Measurements from ENCODE around the gene CRYAB.
"Not testable (repeated sequence)": the region's sequence is repeated elsewhere in the genome, so short reads cannot be mapped to it uniquely, and the experiment has no call there.

The CRYAB gene

DNA sequence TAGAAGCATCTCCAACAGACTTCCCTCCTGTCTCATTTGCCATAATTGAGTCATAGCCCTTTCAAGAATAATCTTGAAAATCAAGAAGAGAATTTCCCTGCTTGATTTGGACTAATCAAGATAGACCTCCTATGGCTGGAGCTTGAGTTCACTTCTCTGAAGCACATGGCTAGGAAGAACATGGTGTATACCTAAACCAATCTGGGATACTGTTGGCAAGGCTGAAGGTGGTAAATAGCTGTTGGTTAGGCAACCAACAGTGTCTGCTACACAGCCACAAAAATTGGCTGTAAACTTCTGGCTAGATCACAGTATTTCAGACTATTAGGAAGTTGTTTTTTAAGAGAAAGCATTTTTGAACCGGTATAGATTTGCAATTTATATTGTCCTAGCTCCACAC lies 4.9 kb downstream of the CRYAB start:
- DNase-seq (ENCODE audit: low read depth): no peak

DNA sequence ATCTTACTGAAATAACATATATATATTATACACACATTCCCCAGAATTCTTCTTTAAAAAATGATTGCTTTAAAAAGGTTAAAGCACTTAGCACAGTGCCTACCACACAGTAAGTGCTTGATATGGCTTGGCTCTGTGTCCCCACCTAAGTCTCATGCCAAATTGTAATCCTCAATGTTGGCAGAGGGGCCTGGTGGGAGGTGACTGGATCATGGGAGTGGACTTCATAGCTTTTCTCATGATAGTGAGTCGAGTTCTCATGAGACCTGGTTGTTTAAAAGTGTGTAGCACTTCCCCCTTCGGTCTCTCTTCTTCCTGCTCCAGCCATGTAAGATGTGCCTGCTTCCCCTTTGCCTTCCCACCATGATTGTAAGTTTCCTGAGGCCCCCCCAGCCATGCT lies 6.2 kb downstream of the CRYAB start:
- no peak for DNase-seq (ENCODE audit: low read depth)

- no peak for DNase-seq (ENCODE audit: low read depth)
These were observed 24.7 kb downstream of the CRYAB start for GRCh38 chr11:111886844-111887243.

GRCh38 chr11:111886032-111886431 lies 25.5 kb downstream of the CRYAB start:
- DNase-seq (ENCODE audit: low read depth): no peak

GRCh38 chr11:111885053-111885452 lies 26.5 kb downstream of the CRYAB start:
- not testable (repeated sequence) for DNase-seq (ENCODE audit: low read depth)

GRCh38 chr11:111882202-111882601 lies 29.4 kb downstream of the CRYAB start:
- no peak for DNase-seq (ENCODE audit: low read depth)

DNA sequence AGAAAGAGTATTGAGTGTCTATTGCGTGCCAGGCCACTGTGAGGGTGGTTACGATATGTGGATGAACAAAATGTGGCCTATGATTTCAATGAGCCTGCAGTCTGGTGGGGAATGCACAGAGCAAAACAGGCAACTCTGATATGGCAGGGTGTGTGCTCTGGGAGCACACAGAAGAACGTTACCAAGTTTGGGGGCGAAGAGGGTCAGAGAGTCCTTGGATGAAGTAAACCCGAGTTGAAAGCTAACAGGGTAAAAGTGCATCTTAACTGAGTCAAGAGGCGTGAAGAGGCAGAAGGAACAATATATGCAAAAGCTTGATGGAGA lies 32.0 kb downstream of the CRYAB start:
- no peak for DNase-seq (ENCODE audit: low read depth)

DNA sequence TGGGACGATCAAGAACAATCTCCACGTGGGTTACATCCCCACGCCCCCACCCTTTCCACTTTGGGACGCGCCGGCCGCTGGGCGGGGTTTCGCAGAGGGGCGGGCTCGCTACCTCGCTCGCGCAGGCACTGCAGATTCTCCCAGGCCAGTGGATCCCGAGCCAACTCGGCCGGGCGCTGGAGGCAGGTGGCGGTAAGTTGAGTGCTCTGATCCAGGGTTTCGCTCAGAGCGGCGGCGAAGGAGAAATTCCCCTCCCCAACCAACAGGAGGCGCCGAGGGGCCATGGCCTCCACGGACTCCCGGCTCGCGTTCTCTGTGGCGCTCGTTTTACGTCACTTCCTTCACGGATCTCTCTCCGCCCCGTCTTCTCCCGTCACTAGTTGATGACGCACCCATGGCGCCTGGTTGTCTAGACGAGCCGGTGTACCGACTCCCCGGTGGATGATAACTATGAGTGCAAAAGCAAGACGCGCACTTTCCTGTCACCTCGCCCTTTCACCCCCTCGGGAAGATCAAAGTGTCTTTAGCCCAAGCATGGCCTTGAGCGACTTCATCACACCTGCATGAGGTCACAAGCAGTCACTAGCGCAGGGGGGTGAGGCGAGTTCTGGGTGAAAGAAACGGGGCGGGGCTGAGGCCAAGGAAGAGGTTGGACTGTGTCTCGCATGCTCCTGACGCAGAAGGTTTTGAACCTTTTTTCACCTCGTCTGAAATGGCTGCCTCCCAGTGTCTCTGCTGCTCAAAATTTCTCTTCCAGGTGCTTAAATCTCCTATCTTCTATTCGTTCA lies 32.5 kb downstream of the CRYAB start, which contains the start of the genes CFAP68 and FDXACB1:
Gene CFAP68, plus strand, starts transcription at position 693 of the 788 bp plus-strand sequence. Its CDS starts 20 bp downstream, at position 713.
Gene FDXACB1, minus strand, starts transcription at position 317 of the 788 bp plus-strand sequence. Its CDS starts 33 bp downstream, at position 284.
- peak; percentile 74 for DNase-seq (ENCODE audit: low read depth)

- DNase-seq (ENCODE audit: low read depth): no peak
These were observed 33.2 kb downstream of the CRYAB start for GRCh38 chr11:111878385-111878848.

GRCh38 chr11:111871693-111872161 lies 39.8 kb downstream of the CRYAB start:
- no peak for DNase-seq (ENCODE audit: low read depth)

- DNase-seq (ENCODE audit: low read depth): peak; percentile 80
These were observed 40.5 kb downstream of the CRYAB start, which contains the start of gene ALG9 for GRCh38 chr11:111870886-111871692. Gene ALG9, minus strand, starts transcription at chr11:111871581. Its CDS starts 99 bp downstream, at chr11:111871482.

DNA sequence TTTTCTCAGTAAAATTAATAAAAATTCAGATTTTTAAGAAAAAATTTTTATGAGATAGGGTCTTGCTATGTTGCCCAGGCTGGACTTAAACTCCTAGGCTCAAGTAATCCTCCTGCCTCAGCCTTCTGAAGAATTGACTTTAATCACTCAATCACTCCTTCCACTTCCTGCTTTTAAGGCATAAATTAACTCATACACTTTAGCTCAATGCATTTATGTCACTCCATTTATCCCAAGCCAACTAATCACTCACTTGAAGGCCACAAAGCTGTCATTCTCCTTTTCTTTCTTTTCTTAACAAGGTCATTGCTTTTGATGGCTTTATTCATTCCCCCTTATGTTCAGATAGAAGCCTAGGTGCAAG lies 41.1 kb downstream of the CRYAB start:
- DNase-seq (ENCODE audit: low read depth): no peak

- DNase-seq (ENCODE audit: low read depth): no peak
These were observed 41.5 kb downstream of the CRYAB start for GRCh38 chr11:111870113-111870512.

DNA sequence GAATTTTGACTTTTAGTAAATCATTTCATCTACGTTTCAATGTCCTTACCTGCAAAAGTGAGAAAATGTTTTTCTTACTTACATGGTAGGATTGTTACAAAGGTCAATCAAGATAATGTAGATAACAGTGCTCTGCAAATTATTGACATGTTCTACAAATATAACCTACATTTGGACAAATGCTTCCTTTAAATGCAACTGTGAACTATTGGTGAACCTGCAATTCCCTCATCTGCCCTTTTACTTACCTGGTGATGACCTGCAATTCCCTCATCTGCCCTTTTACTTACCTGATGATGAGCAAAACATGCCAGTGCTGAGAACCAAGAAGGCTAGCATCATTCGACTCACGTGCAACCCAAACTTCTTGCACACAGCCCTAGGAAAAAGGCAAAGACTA lies 51.3 kb downstream of the CRYAB start:
- no peak for DNase-seq (ENCODE audit: low read depth)
